T1000 (cell line): ENCODE measurements around the gene TRIM4.
"Not testable (repeated sequence)": the region's sequence is repeated elsewhere in the genome, so short reads cannot be mapped to it uniquely, and the experiment has no call there.

Source experiments
- DNase-seq: peaks from one replicate; lab custom pipeline; 2025; ENCODE audit warnings: mixed read lengths; lab: John Stamatoyannopoulos, UW

TRIM4 gene

GRCh38 chr7:99919814-99920112, 433 bp upstream of the TRIM4 start:
- DNase-seq, result no peak

- DNase-seq, result no peak
These were observed 8.4 kb downstream of the TRIM4 start for GRCh38 chr7:99910976-99911375.

GRCh38 chr7:99901581-99901980, 17.7 kb downstream of the TRIM4 start:
- no peak for DNase-seq

GRCh38 chr7:99899830-99900519, 19.4 kb downstream of the TRIM4 start:
- DNase-seq, result no peak

- no peak for DNase-seq
These were observed 20.5 kb downstream of the TRIM4 start for GRCh38 chr7:99898836-99899235.

- no peak for DNase-seq
These were observed 21.3 kb downstream of the TRIM4 start for GRCh38 chr7:99898023-99898357.

GRCh38 chr7:99897322-99898022, 21.9 kb downstream of the TRIM4 start:
- DNase-seq, result no peak

- no peak for DNase-seq
These were observed 24.6 kb downstream of the TRIM4 start for GRCh38 chr7:99894738-99895137.

GRCh38 chr7:99893280-99893679, 26.1 kb downstream of the TRIM4 start:
- DNase-seq, result no peak

- DNase-seq, result not testable (repeated sequence)
These were observed 29.0 kb downstream of the TRIM4 start for GRCh38 chr7:99890348-99890747.

- not testable (repeated sequence) for DNase-seq
These were observed 31.0 kb downstream of the TRIM4 start for GRCh38 chr7:99888366-99888765.

GRCh38 chr7:99881370-99881769, 38.0 kb downstream of the TRIM4 start:
- DNase-seq, result no peak

GRCh38 chr7:99876933-99877332, 42.4 kb downstream of the TRIM4 start, which contains the start of gene OR2AE1:
OR2AE1 (minus strand) TSS chr7:99877033; CDS start chr7:99877033, 0 bp downstream.
- no peak for DNase-seq

- no peak for DNase-seq
These were observed 42.8 kb downstream of the TRIM4 start for GRCh38 chr7:99876491-99876890.

- DNase-seq, result no peak
These were observed 51.1 kb downstream of the TRIM4 start for GRCh38 chr7:99868246-99868645.

GRCh38 chr7:99867477-99867876, 51.9 kb downstream of the TRIM4 start:
- not testable (repeated sequence) for DNase-seq

- DNase-seq, result no peak
These were observed 55.4 kb downstream of the TRIM4 start for GRCh38 chr7:99863847-99864440.

- no peak for DNase-seq
These were observed 58.8 kb downstream of the TRIM4 start for GRCh38 chr7:99860281-99861127.

- no peak for DNase-seq
These were observed 64.1 kb downstream of the TRIM4 start for GRCh38 chr7:99855236-99855635.

- DNase-seq, result no peak
These were observed 70.7 kb downstream of the TRIM4 start for GRCh38 chr7:99848420-99849216.

GRCh38 chr7:99844328-99844727, 75.0 kb downstream of the TRIM4 start:
- DNase-seq, result no peak

GRCh38 chr7:99843808-99844207, 75.5 kb downstream of the TRIM4 start:
- DNase-seq, result no peak
